BJ (cell line): ENCODE measurements around the gene RITA1. TPM values are rescaled to one million over a fixed set of nuclear protein-coding genes. Genes with fewer than 3 reads are reported as not detected.

ENCODE experiments used
- CTCF ChIA-PET: fragments of 350-600 bp; formaldehyde crosslinking; extraction: SDS; loops from one replicate; lab custom pipeline; 2021; ENCODE audit warnings: antibody characterized with exemption, inconsistent platforms; lab: Yijun Ruan, JAX
- POLR2A ChIA-PET: fragments of 300-600 bp; sonication (Branson Sonifier 250); formaldehyde crosslinking; extraction: SDS; loops from one replicate; lab custom pipeline; 2021; ENCODE audit warnings: antibody characterized with exemption; lab: Charles Lee
- DNase-seq: peaks from one replicate; pipeline ENCODE4 v3.0.0-alpha.2; 2011; ENCODE audit warnings: low read depth
- H3K27me3 ChIP-seq: 2 replicates; pipeline ENCODE4 v1.6.0; 2011; ENCODE audit warnings: low read length; ENCODE audit not compliant: control insufficient read depth, insufficient read depth
- H3K36me3 ChIP-seq: 2 replicates; pipeline ENCODE4 v1.5.1; 2011; ENCODE audit warnings: low read length; ENCODE audit not compliant: control insufficient read depth, insufficient read depth
- H3K4me3 ChIP-seq: 2 replicates; pipeline ENCODE4 v1.5.1; 2011; ENCODE audit warnings: low read depth, mild to moderate bottlenecking, control low read depth, low read length
- polyA plus RNA-seq: library from polyadenylated mRNA; depleted of rRNA; stranded (reverse); fragments of >200 nt; gene quantifications from 2 replicates; pipeline ENCODE4 v1.2.3, GENCODE V29; 2011; rRNA removed
- small RNA-seq: library from RNA; depleted of rRNA; stranded (forward); fragments of <200 nt; gene quantifications from one replicate; pipeline ENCODE3, GENCODE V24; 2012; ENCODE audit warnings: low replicate concordance, low read depth; ENCODE audit not compliant: insufficient read length
- TF ChIP-seq, protein P1 (sequence below): IDR thresholded peaks from 2 replicates; pipeline ENCODE4 v1.5.1; 2011; ENCODE audit warnings: low read depth, mild to moderate bottlenecking, control low read depth, inconsistent platforms, low read length, moderate library complexity; ENCODE audit not compliant: insufficient read depth

The RITA1 gene
- polyA plus RNA-seq, 1 experiment, result 19.4 TPM

DNA sequence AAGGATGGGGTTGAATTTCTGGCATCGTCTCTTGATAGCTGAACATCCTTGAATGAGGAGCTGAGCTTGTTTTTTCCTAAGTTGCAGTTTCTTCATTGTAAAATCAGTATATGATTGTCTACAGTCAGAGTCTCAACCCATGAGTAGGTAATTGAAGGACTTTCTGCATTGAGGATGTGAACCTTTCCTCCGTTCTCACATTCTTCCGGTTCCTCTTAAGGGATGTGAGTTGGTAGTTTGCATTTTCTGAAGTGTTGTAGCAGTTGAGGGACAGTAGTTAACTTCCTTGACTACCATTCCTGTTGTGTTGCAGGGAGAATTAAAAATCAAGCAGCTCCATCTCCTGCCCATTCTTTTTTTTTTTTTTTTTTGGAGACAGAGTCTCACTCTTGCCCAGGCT, 54.9 kb downstream of the RITA1 start:
- TF ChIP-seq, protein P1, sequence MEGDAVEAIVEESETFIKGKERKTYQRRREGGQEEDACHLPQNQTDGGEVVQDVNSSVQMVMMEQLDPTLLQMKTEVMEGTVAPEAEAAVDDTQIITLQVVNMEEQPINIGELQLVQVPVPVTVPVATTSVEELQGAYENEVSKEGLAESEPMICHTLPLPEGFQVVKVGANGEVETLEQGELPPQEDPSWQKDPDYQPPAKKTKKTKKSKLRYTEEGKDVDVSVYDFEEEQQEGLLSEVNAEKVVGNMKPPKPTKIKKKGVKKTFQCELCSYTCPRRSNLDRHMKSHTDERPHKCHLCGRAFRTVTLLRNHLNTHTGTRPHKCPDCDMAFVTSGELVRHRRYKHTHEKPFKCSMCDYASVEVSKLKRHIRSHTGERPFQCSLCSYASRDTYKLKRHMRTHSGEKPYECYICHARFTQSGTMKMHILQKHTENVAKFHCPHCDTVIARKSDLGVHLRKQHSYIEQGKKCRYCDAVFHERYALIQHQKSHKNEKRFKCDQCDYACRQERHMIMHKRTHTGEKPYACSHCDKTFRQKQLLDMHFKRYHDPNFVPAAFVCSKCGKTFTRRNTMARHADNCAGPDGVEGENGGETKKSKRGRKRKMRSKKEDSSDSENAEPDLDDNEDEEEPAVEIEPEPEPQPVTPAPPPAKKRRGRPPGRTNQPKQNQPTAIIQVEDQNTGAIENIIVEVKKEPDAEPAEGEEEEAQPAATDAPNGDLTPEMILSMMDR, result no peak
- CTCF ChIA-PET, result interaction anchor here (1.0 to 1.2 kb wide), 3 partner anchors 12 to 46 kb away, joined by 3 to 4 read pairs (median 3); no protein-coding TSS in a partner anchor
- no peaks in the 10 kb centered on the region for H3K27me3 ChIP-seq
- POLR2A ChIA-PET, result interaction anchor here (0.7 kb wide), 1 partner anchor 1432 kb away, joined by 23 read pairs; no protein-coding TSS in a partner anchor
- DNase-seq, result no peak
- H3K36me3 ChIP-seq, result peaks cover 2% of the 10 kb centered on the region; the same call in 1 of the 2 replicates
- H3K4me3 ChIP-seq, result no peak overlapping the region

DNA sequence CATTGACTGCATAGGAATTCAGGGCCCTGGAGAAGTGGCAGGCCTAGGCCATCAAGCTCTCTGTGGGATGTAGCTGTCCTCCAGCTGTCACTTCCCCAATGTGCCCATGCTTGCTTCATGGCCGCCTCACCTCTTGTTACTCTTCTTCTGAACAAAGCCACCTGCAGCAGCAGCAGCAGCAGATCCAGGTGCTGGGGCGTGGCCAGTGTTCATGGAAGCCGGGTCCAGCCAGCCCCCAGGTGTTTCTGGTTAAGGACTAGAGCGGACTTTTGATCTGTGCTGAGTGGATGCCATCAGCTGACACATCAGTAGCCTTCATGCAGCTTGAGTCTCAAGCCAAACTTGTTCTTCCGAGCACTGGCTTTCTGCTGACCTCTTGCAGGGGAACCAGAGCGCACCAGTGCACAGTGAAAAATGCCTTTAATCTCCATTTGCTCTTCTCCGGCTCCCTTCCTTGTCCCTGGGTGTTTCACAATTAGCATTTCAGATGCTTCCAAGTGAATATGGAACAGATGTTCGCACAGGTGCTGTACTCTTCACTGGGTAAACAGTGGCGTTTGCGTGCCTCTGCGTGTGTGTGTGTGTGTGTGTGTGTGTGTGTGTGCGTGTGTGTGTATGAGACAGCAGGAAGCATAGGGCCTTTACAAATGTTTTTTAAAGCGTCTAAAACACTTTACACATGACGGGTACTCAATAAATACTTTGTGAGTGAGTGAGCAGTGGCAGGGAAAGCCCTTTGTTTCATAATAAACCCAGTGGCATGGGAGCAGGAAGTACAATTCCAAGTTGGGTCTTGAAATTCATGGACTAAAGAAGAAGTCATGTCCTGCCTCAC, 55.9 kb downstream of the RITA1 start:
- Histone ChIP-seq H3K36me3 (peaks cover 2% of the 10 kb centered on the region; the same call in 1 of the 2 replicates), H3K4me3 (no peak overlapping the region), H3K27me3 (no peaks in the 10 kb centered on the region)
- DNase-seq, result peak; percentile 98
- CTCF ChIA-PET, result interaction anchor here (1.0 to 1.2 kb wide), 3 partner anchors 16 to 47 kb away, joined by 3 read pairs; no protein-coding TSS in a partner anchor
- TF ChIP-seq, protein P1, result no peak
- POLR2A ChIA-PET, result interaction anchor here (0.7 kb wide), 1 partner anchor 1431 kb away, joined by 23 read pairs; no protein-coding TSS in a partner anchor

Small RNAs within 50 kb of the gene (small RNA-seq; reads per million reads assigned to genes)
- gene MIR7106 (not detected), gene RF00019 (not detected)

Other genes with a start within 250 kb of the RITA1 start
- gene OAS3, start 247.2 kb upstream of the RITA1 start, polyA plus RNA-seq, result 3.7 and 6.7 TPM in 2 replicates
- 1.2 and 1.9 TPM in 2 replicates for gene OAS2, start 207.2 kb upstream of the RITA1 start, polyA plus RNA-seq
- gene DTX1, start 129.0 kb upstream of the RITA1 start, polyA plus RNA-seq, result not detected in 2 replicates
- gene RASAL1, start 50.0 kb upstream of the RITA1 start, polyA plus RNA-seq, result not detected in 2 replicates
- not detected in 2 replicates for gene CFAP73, start 36.0 kb upstream of the RITA1 start, polyA plus RNA-seq
- 36.2 and 54.7 TPM in 2 replicates for gene DDX54, start 243 bp upstream of the RITA1 start, polyA plus RNA-seq
- gene TPCN1, start 35.7 kb downstream of the RITA1 start, polyA plus RNA-seq, result 17.4 and 31.9 TPM in 2 replicates
- 14.4 and 27.3 TPM in 2 replicates for gene SLC8B1, start 149.4 kb downstream of the RITA1 start, polyA plus RNA-seq
- gene PLBD2, start 172.9 kb downstream of the RITA1 start, polyA plus RNA-seq, result 20.1 and 30.9 TPM in 2 replicates
- gene SDS, start 218.2 kb downstream of the RITA1 start, polyA plus RNA-seq, result not detected in 2 replicates
- 8.6 and 13.2 TPM in 2 replicates for gene SDSL, start 236.7 kb downstream of the RITA1 start, polyA plus RNA-seq